Ishikawa (cell line): ENCODE results near the gene FEM1C.

Experiments used
- CEBPB ChIP-seq: IDR thresholded peaks from 2 replicates; pipeline ENCODE4 v1.6.1; 2012
- CREB1 ChIP-seq: IDR thresholded peaks from 2 replicates; pipeline ENCODE4 v1.6.1; 2012; ENCODE audit warnings: low read depth
- MAX ChIP-seq: IDR thresholded peaks from 2 replicates; pipeline ENCODE4 v1.6.1; 2012
- NFIC ChIP-seq: IDR thresholded peaks from 2 replicates; pipeline ENCODE4 v1.6.1; 2012
- TAF1 ChIP-seq: IDR thresholded peaks from 2 replicates; pipeline ENCODE4 v1.6.1; 2012; ENCODE audit warnings: low read depth, mild to moderate bottlenecking
- TCF12 ChIP-seq: IDR thresholded peaks from 2 replicates; pipeline ENCODE4 v1.6.1; 2012; ENCODE audit warnings: low read depth
- TEAD4 ChIP-seq: IDR thresholded peaks from 2 replicates; pipeline ENCODE4 v1.6.1; 2012
- USF1 ChIP-seq: IDR thresholded peaks from 2 replicates; pipeline ENCODE4 v1.6.1; 2012
- YY1 ChIP-seq: IDR thresholded peaks from 2 replicates; pipeline ENCODE4 v1.6.1; 2012; ENCODE audit warnings: low read depth

GRCh38 chr5:115532517-115532916 is 12.1 kb downstream of the FEM1C start:
- no peak for TF ChIP-seq USF1
- no peak for TF ChIP-seq YY1
- no peak for TF ChIP-seq TAF1
- no peak for TF ChIP-seq MAX
- no peak for TF ChIP-seq TEAD4
- no peak for TF ChIP-seq TCF12
- TF ChIP-seq CREB1, result no peak
- TF ChIP-seq NFIC, result no peak
- no peak for TF ChIP-seq CEBPB
